HepG2 (cell line): ENCODE data around the gene DHRS7. TPM values are rescaled to one million over a fixed set of nuclear protein-coding genes. Genes with fewer than 3 reads are reported as not detected.

Experiments used
- CCDC6 ChIP-seq: sonication (generic); formaldehyde crosslinking; IDR thresholded peaks from 2 replicates; pipeline ENCODE4 v1.8.1; 2022; ENCODE audit warnings: mild to moderate bottlenecking, missing genetic modification reagents, moderate library complexity
- CREM ChIP-seq, 2 experiments: sonication (generic) in 1 of 2; formaldehyde crosslinking in 1 of 2; IDR thresholded peaks; 2 replicates each; pipeline versions ENCODE4 v1.4.0 to v1.6.1; 2016 to 2020; ENCODE audit warnings: antibody characterized with exemption in 1 of 2, mild to moderate bottlenecking in 1 of 2, missing genetic modification reagents in 1 of 2
- ELF1 ChIP-seq: sonication (generic); formaldehyde crosslinking; IDR thresholded peaks from 2 replicates; pipeline ENCODE4 v1.4.0; 2020; ENCODE audit warnings: missing genetic modification reagents
- FLYWCH1 ChIP-seq: sonication (generic); formaldehyde crosslinking; IDR thresholded peaks from 2 replicates; pipeline ENCODE4 v1.8.1; 2023; ENCODE audit warnings: mild to moderate bottlenecking, missing genetic modification reagents
- IKZF1 ChIP-seq: fragments of 450-650 bp; IDR thresholded peaks from 2 replicates; pipeline ENCODE4 v1.7.1; 2016
- RFX3 ChIP-seq: IDR thresholded peaks from 2 replicates; pipeline ENCODE4 v1.6.1; 2016; ENCODE audit warnings: missing biosample characterization, missing genetic modification reagents
- ZFP36L1 ChIP-seq: sonication (generic); formaldehyde crosslinking; IDR thresholded peaks from 2 replicates; pipeline ENCODE4 v1.8.0; 2022; ENCODE audit warnings: mild to moderate bottlenecking, missing genetic modification reagents, moderate library complexity
- ZKSCAN1 ChIP-seq: fragments of 150-350 bp; IDR thresholded peaks from 2 replicates; pipeline ENCODE4 v1.6.1; 2014; ENCODE audit warnings: low read length
- ZNF563 ChIP-seq: sonication (generic); formaldehyde crosslinking; IDR thresholded peaks from 2 replicates; pipeline ENCODE4 v1.8.0; 2022; ENCODE audit warnings: mild to moderate bottlenecking, moderate library complexity, missing genetic modification reagents
- ZNF615 ChIP-seq: sonication (generic); formaldehyde crosslinking; IDR thresholded peaks from 2 replicates; pipeline ENCODE4 v1.5.0; 2020; ENCODE audit warnings: mild to moderate bottlenecking, missing genetic modification reagents, borderline replicate concordance
- ZNF672 ChIP-seq: sonication (generic); formaldehyde crosslinking; IDR thresholded peaks from 2 replicates; pipeline ENCODE4 v1.8.1; 2022; ENCODE audit warnings: missing genetic modification reagents
- ZNF768 ChIP-seq: sonication (generic); formaldehyde crosslinking; IDR thresholded peaks from 2 replicates; pipeline ENCODE4 v1.4.0; 2020; ENCODE audit warnings: missing genetic modification reagents
- polyA plus RNA-seq, 8 experiments: library from polyadenylated mRNA; depleted of rRNA in 3 of 8; stranded (reverse) in 7 of 8; unstranded in 1 of 8; fragments of >200 nt; fragmentation: Illumina TruSeq in 4 of 8; extraction: Trizol in 4 of 8; gene quantifications; 2 replicates each; pipeline versions ENCODE4 v1.2.1 to v1.2.3, GENCODE V29; 2011 to 2016; ENCODE audit warnings: low read depth in 4 of 8, missing spikeins in 1 of 8, mixed read lengths in 1 of 8; ENCODE audit not compliant: insufficient read depth in 1 of 8
- total RNA-seq, 5 experiments: library from RNA; depleted of rRNA; stranded (reverse); fragments of >200 nt; fragmentation: Illumina TruSeq; extraction: Trizol; gene quantifications; 2 replicates each; pipeline ENCODE4 v1.2.3, GENCODE V29; 2016; ENCODE audit warnings: low read depth in 1 of 5
- TF ChIP-seq, protein P1 (sequence below): sonication (generic); formaldehyde crosslinking; IDR thresholded peaks from 2 replicates; pipeline ENCODE4 v1.5.0; 2020; ENCODE audit warnings: mild to moderate bottlenecking, missing genetic modification reagents
- TF ChIP-seq, protein P2 (sequence below): sonication (generic); formaldehyde crosslinking; IDR thresholded peaks from 2 replicates; pipeline ENCODE4 v1.4.0; 2020; ENCODE audit warnings: mild to moderate bottlenecking, low read depth, missing genetic modification reagents
- TF ChIP-seq, protein P3 (sequence below): sonication (generic); formaldehyde crosslinking; IDR thresholded peaks from 2 replicates; pipeline ENCODE4 v1.8.0; 2022; ENCODE audit warnings: mild to moderate bottlenecking, missing genetic modification reagents, moderate library complexity
- TF ChIP-seq, protein P4 (sequence below): sonication (generic); formaldehyde crosslinking; IDR thresholded peaks from 2 replicates; pipeline ENCODE4 v1.8.1; 2023; ENCODE audit warnings: missing genetic modification reagents, mild to moderate bottlenecking, borderline replicate concordance
- TF ChIP-seq, protein P5 (sequence below): sonication (generic); formaldehyde crosslinking; IDR thresholded peaks from 2 replicates; pipeline ENCODE4 v1.4.0; 2020; ENCODE audit warnings: low read depth, mild to moderate bottlenecking, missing genetic modification reagents
- TF ChIP-seq, protein P6 (sequence below): IDR thresholded peaks from 2 replicates; pipeline ENCODE4 v1.6.1; 2016; ENCODE audit warnings: missing compliant biosample characterization, missing genetic modification reagents, borderline replicate concordance
- TF ChIP-seq, protein P7 (sequence below): IDR thresholded peaks from 2 replicates; pipeline ENCODE4 v1.6.1; 2016

DHRS7 gene
- total and polyA plus RNA-seq, 2 of the 13 experiments (the other 11 are each of a cell fraction or from before 2014, with no cell fraction given) = 20.8 to 44.4 TPM

DNA sequence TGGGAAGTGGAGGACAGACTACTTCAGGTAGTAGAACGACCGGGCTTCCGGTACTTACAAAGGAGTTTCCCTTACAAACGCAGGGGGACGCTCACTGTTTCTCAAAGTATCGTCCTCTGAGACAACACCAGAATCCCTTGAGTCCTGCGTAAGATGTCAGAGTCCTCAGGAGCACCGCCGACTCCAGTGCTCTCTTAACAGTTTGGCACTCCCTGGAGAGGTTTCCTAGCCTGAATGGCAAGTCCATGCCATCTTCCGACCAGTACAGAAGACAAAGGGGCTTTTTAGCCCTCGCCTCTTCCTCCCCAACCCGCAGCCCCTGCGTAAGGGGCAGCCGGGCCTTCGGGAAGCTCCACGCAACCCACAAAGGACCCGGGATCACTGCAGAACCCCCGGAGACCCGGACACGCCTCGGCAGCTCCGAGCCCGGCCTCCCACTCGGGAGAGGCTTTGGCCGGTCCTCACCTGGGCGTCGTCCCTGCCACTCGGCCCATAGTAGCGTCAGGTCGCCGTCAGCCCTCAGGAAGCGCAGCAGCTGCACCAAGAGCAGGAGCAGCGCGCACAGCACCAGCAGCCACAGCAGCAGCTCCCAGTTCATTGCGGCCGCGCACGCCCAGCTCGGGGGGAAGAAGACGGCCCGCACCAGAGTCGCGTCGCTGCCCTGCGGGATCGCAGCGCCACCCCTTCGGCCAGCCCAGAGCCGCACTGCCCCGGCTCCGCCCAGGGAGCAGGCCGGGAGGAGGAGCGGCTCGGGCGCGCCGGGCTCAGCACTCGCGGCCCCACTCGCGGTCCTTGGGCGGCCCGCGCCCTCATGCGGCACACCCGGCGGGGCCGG, at the start of gene DHRS7 (continued):
- TF ChIP-seq, protein P1, sequence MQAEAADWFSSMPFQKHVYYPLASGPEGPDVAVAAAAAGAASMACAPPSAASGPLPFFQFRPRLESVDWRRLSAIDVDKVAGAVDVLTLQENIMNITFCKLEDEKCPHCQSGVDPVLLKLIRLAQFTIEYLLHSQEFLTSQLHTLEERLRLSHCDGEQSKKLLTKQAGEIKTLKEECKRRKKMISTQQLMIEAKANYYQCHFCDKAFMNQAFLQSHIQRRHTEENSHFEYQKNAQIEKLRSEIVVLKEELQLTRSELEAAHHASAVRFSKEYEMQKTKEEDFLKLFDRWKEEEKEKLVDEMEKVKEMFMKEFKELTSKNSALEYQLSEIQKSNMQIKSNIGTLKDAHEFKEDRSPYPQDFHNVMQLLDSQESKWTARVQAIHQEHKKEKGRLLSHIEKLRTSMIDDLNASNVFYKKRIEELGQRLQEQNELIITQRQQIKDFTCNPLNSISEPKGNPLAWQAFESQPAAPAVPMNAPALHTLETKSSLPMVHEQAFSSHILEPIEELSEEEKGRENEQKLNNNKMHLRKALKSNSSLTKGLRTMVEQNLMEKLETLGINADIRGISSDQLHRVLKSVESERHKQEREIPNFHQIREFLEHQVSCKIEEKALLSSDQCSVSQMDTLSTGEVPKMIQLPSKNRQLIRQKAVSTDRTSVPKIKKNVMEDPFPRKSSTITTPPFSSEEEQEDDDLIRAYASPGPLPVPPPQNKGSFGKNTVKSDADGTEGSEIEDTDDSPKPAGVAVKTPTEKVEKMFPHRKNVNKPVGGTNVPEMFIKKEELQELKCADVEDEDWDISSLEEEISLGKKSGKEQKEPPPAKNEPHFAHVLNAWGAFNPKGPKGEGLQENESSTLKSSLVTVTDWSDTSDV = no peak
- no peak for TF ChIP-seq ZNF672 (CRISPR knock-in tag)
- TF ChIP-seq, protein P2, sequence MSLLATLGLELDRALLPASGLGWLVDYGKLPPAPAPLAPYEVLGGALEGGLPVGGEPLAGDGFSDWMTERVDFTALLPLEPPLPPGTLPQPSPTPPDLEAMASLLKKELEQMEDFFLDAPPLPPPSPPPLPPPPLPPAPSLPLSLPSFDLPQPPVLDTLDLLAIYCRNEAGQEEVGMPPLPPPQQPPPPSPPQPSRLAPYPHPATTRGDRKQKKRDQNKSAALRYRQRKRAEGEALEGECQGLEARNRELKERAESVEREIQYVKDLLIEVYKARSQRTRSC (CRISPR knock-in tag) = no peak
- no peak for TF ChIP-seq ZFP36L1 (CRISPR knock-in tag)
- TF ChIP-seq CREM (IDR thresholded peaks at IDR 0.05) = no peak
- TF ChIP-seq CREM (CRISPR knock-in tag; IDR thresholded peaks at IDR 0.05) = no peak
- TF ChIP-seq, protein P3, sequence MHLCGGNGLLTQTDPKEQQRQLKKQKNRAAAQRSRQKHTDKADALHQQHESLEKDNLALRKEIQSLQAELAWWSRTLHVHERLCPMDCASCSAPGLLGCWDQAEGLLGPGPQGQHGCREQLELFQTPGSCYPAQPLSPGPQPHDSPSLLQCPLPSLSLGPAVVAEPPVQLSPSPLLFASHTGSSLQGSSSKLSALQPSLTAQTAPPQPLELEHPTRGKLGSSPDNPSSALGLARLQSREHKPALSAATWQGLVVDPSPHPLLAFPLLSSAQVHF (CRISPR knock-in tag) = 0 out of 2 replicates have a peak, but pooled peaks have one; percentile 30
- peak; percentile 84 for TF ChIP-seq ZNF563 (CRISPR knock-in tag)
- no peak for TF ChIP-seq FLYWCH1 (CRISPR knock-in tag)
- TF ChIP-seq, protein P4, sequence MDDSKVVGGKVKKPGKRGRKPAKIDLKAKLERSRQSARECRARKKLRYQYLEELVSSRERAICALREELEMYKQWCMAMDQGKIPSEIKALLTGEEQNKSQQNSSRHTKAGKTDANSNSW (CRISPR knock-in tag) = peak; percentile 74; the same call in 1 of the 2 replicates
- TF ChIP-seq, protein P5, sequence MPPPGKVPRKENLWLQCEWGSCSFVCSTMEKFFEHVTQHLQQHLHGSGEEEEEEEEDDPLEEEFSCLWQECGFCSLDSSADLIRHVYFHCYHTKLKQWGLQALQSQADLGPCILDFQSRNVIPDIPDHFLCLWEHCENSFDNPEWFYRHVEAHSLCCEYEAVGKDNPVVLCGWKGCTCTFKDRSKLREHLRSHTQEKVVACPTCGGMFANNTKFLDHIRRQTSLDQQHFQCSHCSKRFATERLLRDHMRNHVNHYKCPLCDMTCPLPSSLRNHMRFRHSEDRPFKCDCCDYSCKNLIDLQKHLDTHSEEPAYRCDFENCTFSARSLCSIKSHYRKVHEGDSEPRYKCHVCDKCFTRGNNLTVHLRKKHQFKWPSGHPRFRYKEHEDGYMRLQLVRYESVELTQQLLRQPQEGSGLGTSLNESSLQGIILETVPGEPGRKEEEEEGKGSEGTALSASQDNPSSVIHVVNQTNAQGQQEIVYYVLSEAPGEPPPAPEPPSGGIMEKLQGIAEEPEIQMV (CRISPR knock-in tag) = no peak
- no peak for TF ChIP-seq IKZF1
- TF ChIP-seq, protein P6, sequence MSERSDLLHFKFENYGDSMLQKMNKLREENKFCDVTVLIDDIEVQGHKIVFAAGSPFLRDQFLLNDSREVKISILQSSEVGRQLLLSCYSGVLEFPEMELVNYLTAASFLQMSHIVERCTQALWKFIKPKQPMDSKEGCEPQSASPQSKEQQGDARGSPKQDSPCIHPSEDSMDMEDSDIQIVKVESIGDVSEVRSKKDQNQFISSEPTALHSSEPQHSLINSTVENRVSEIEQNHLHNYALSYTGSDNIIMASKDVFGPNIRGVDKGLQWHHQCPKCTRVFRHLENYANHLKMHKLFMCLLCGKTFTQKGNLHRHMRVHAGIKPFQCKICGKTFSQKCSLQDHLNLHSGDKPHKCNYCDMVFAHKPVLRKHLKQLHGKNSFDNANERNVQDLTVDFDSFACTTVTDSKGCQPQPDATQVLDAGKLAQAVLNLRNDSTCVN (CRISPR knock-in tag) = peak; percentile 27
- TF ChIP-seq RFX3 (CRISPR knock-in tag) = no peak
- TF ChIP-seq ELF1 (CRISPR knock-in tag) = no peak; the same call in 1 of the 2 replicates
- TF ChIP-seq ZNF768 (CRISPR knock-in tag) = peak; percentile 83; the same call in 1 of the 2 replicates
- TF ChIP-seq ZKSCAN1 = no peak
- TF ChIP-seq ZNF615 (CRISPR knock-in tag) = no peak
- TF ChIP-seq, protein P7, sequence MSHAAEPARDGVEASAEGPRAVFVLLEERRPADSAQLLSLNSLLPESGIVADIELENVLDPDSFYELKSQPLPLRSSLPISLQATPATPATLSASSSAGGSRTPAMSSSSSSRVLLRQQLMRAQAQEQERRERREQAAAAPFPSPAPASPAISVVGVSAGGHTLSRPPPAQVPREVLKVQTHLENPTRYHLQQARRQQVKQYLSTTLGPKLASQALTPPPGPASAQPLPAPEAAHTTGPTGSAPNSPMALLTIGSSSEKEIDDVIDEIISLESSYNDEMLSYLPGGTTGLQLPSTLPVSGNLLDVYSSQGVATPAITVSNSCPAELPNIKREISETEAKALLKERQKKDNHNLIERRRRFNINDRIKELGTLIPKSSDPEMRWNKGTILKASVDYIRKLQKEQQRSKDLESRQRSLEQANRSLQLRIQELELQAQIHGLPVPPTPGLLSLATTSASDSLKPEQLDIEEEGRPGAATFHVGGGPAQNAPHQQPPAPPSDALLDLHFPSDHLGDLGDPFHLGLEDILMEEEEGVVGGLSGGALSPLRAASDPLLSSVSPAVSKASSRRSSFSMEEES = 0 out of 2 replicates have a peak, but pooled peaks have one; percentile 43
- TF ChIP-seq CCDC6 (CRISPR knock-in tag) = peak; percentile 68; the same call in 1 of the 2 replicates
